H1 (cell line): ENCODE results near the gene HOXD12.

Experiments used
- EZH2 ChIP-seq: fragments of 200-600 bp; sonication (generic); IDR thresholded peaks from 2 replicates; pipeline ENCODE4 v1.7.1; 2012; ENCODE audit warnings: low read depth, mild to moderate bottlenecking, moderate library complexity, low read length, inconsistent platforms; ENCODE audit not compliant: severe bottlenecking
- TF ChIP-seq, protein P1 (sequence below), 3 experiments: IDR thresholded peaks; 1 replicate in 2 of 3; 2 replicates in 1 of 3; pipeline versions ENCODE4 v1.5.1 to v1.6.1; 2011; ENCODE audit warnings: low read length in 3 of 3, mild to moderate bottlenecking in 3 of 3, inconsistent platforms in 2 of 3, low read depth in 1 of 3, moderate library complexity in 1 of 3; ENCODE audit not compliant: insufficient read depth in 1 of 3; ENCODE audit errors: control extremely low read depth in 1 of 3
- TF ChIP-seq, protein P2 (sequence below): IDR thresholded peaks from 2 replicates; pipeline ENCODE4 v1.6.1; 2012; ENCODE audit warnings: inconsistent platforms

DNA sequence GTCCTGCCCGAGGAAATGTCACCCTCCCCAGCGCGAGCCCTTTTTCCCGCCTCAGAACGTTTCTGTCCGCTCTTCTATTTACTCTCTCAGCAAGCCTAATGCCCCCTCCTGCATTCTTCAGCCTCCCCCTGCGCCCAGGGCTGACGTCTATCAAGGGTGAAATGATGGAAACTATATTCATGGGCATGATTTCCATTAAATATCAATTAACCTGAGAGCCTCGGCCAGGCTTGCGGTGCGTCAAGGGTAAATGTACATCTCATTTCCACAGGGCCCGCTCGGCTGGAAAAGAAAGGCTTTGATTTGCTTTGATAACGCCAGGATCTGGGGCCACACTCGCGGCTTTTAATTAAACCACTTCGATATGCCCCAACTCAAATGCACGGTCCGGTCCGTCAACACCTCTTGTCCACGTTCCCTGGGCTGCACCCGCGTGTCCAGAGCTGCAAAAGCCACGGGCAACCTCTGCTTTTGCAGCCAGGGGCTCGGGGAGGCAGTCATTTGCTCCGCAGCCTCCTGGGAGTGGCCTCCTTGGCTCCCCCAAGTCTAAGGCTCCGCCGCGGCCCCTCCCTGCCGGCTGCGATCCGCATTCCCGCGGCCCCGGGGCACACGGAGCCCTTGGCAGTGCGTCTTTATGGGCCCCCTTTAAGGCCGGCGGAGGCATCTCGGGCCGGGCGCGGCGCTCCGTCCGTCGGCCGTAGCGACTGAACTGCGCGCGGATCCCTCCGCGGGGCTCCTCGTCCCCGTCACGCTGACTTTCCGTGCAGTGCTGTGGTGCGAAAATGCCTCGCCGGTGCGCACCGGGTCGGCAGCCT, 29.6 kb downstream of the HOXD12 start, which contains the start of gene HOXD8:
- TF ChIP-seq, protein P1, sequence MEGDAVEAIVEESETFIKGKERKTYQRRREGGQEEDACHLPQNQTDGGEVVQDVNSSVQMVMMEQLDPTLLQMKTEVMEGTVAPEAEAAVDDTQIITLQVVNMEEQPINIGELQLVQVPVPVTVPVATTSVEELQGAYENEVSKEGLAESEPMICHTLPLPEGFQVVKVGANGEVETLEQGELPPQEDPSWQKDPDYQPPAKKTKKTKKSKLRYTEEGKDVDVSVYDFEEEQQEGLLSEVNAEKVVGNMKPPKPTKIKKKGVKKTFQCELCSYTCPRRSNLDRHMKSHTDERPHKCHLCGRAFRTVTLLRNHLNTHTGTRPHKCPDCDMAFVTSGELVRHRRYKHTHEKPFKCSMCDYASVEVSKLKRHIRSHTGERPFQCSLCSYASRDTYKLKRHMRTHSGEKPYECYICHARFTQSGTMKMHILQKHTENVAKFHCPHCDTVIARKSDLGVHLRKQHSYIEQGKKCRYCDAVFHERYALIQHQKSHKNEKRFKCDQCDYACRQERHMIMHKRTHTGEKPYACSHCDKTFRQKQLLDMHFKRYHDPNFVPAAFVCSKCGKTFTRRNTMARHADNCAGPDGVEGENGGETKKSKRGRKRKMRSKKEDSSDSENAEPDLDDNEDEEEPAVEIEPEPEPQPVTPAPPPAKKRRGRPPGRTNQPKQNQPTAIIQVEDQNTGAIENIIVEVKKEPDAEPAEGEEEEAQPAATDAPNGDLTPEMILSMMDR (IDR thresholded peaks at IDR 0.05; ENCODE audit: control extremely low read depth in 1 of 3, insufficient read depth in 1 of 3, low read depth in 1 of 3, low read length in 3 of 3) = no peak
- peak; percentile 83 for TF ChIP-seq EZH2
- TF ChIP-seq, protein P2, sequence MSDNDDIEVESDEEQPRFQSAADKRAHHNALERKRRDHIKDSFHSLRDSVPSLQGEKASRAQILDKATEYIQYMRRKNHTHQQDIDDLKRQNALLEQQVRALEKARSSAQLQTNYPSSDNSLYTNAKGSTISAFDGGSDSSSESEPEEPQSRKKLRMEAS = peak; percentile 56
